Stimulated activated naive CD8-positive, alpha-beta T cell treated with anti-CD3 and anti-CD28 coated beads, Interleukin-15, Interleukin-2, amounts not matched to agents 100 U/mL and 50 U/mL, for 24 hours (primary cell): ENCODE data around the gene MAGEH1.

ENCODE experiments used
- ATAC-seq: fragments of 150-1000 bp; cut with Tn5 transposase; one replicate; pipeline ENCODE4 v1.10.0; 2021
- DNase-seq: peaks from one replicate; pipeline ENCODE4 v3.0.0; 2021

Gene MAGEH1

DNA sequence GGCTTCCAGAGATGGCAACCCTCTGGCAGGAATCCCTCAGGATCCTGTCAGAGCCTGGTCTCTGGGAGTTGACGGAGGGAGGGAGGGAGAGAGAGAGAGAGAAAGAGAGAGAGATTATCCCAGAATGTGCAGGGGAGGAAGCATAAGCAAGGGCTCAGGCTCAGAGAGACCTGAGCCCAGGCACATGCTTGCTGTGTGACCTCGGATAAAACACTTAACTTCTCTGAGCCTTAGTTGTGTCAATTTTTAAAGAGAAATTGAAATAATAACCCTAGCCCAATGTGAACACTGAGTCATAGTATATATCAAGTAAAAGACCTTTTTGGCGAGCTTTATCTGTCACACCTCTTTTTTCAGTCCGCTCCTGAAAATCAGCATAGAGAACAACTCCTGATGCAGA is 38.2 kb downstream of the MAGEH1 start:
- DNase-seq (no peak), ATAC-seq (no peak)

DNA sequence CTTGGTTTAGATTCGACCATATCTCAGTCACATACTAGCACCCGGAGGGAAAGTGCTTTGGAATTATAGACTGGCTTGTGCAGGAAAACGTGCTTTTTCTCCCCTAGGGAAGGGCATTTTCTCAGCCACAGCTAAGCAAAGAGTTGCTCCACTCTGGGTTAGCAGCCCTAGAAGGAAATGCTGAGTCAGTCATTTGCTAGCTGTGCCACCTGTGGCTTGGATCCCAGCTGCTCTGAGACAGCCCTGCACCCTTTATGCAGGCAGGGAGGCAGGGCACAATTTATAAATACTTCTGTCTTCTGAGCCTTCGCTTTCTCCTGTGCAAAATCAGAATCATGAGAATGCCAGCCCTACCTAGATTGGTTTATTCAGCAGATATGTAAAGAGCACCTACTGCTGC is 39.0 kb downstream of the MAGEH1 start:
- DNase-seq (no peak), ATAC-seq (no peak)
